Prostate gland (tissue), 2 donors: ENCODE data around the gene CACNA1F.

Source experiments
- CTCF ChIP-seq, 4 experiments: fragments of 200-600 bp in 2 of 4; fragments of 450-650 bp in 2 of 4; sonication (generic) in 2 of 4; IDR thresholded peaks; 1 replicate in 3 of 4; 2 replicates in 1 of 4; pipeline ENCODE4 v1.5.1; 2016 to 2019; ENCODE audit warnings: antibody characterized with exemption in 4 of 4, mild to moderate bottlenecking in 2 of 4, moderate library complexity in 2 of 4
- POLR2A ChIP-seq: fragments of 450-650 bp; IDR thresholded peaks from one replicate; pipeline ENCODE4 v1.6.1; 2016; ENCODE audit warnings: antibody characterized with exemption, mild to moderate bottlenecking
- POLR2AphosphoS5 ChIP-seq: sonication (generic); formaldehyde crosslinking; IDR thresholded peaks from one replicate; pipeline ENCODE4 v1.6.1; 2017; ENCODE audit warnings: antibody characterized with exemption

- TF ChIP-seq POLR2A (no peak), POLR2AphosphoS5 (no peak), CTCF (IDR thresholded peaks at IDR 0.05) (no peak)
Observed at GRCh38 chrX:49210406-49210805, 22.7 kb downstream of the CACNA1F start.
